Lung (tissue), 12 donors: Measurements from ENCODE around the gene IL3. TPM values are rescaled to one million over a fixed set of nuclear protein-coding genes. Genes with fewer than 3 reads are reported as not detected.
"Not testable (repeated sequence)": the region's sequence is repeated elsewhere in the genome, so short reads cannot be mapped to it uniquely, and the experiment has no call there.

ENCODE experiments used
- ATAC-seq: fragments of 200-7000 bp; cut with Tn5 transposase; one replicate; pipeline ENCODE4 v1.9.1; 2020; ENCODE audit warnings: moderate number of reproducible peaks; ENCODE audit not compliant: insufficient read depth, low FRiP score
- DNase-seq, 3 donors: peaks; one replicate each; pipeline ENCODE4 v3.0.0-alpha.2; 2013 to 2017
- H3K27ac ChIP-seq, 2 donors: one replicate each; pipeline ENCODE4 v1.5.1; 2013; ENCODE audit warnings: mild to moderate bottlenecking in 2 of 2, moderate library complexity in 2 of 2, control low read depth in 1 of 2, inconsistent platforms in 1 of 2, low read depth in 1 of 2, low read length in 1 of 2
- H3K27me3 ChIP-seq, 3 donors: one replicate each; pipeline ENCODE4 v1.5.1; 2013; ENCODE audit warnings: low read length in 2 of 3; ENCODE audit not compliant: control insufficient read depth in 3 of 3, insufficient read depth in 3 of 3
- H3K36me3 ChIP-seq, 4 donors: one replicate each; pipeline ENCODE4 v1.5.1; 2013; ENCODE audit warnings: low read length in 4 of 4, mild to moderate bottlenecking in 1 of 4, moderate library complexity in 1 of 4; ENCODE audit not compliant: control insufficient read depth in 4 of 4, insufficient read depth in 4 of 4
- H3K4me1 ChIP-seq, 5 donors: one replicate each; pipeline ENCODE4 v1.5.1; 2013; ENCODE audit warnings: low read length in 5 of 5, mild to moderate bottlenecking in 2 of 5, moderate library complexity in 1 of 5; ENCODE audit not compliant: control insufficient read depth in 5 of 5, insufficient read depth in 5 of 5
- H3K4me3 ChIP-seq: one replicate; pipeline ENCODE4 v1.5.1; 2013; ENCODE audit warnings: mild to moderate bottlenecking, control low read depth, moderate library complexity
- H3K9ac ChIP-seq, 2 donors: one replicate each; pipeline ENCODE4 v1.5.1; 2013; ENCODE audit warnings: low read length in 2 of 2, control low read depth in 1 of 2; ENCODE audit not compliant: insufficient read depth in 1 of 2
- H3K9me3 ChIP-seq, 4 donors: one replicate each; pipeline ENCODE4 v1.5.1; 2013; ENCODE audit warnings: low read length in 3 of 4, mild to moderate bottlenecking in 1 of 4, moderate library complexity in 1 of 4; ENCODE audit not compliant: control insufficient read depth in 4 of 4, insufficient read depth in 3 of 4
- CTCF ChIP-seq: IDR thresholded peaks from 2 replicates; pipeline ENCODE4 v1.5.1; 2012; ENCODE audit warnings: mild to moderate bottlenecking; ENCODE audit errors: control extremely low read depth, extremely low read depth
- WGBS, 2 donors: extraction: QIAGEN DNeasy Blood & Tissue Kit; methylation state at CpG; one replicate each; pipeline ENCODE4 v1.1.7; 2013; 5-methylcytosine and 5-hydroxymethylcytosine counted together
- polyA plus RNA-seq, 2 donors: library from polyadenylated mRNA; stranded (reverse); fragments of 200-250 nt; gene quantifications; one replicate each; pipeline ENCODE4 v1.2.1, GENCODE V29; 2013
- total RNA-seq, 2 donors: library from RNA; depleted of rRNA in 1 of 2; stranded (reverse); fragments of >200 nt in 1 of 2; gene quantifications; one replicate each; pipeline ENCODE4 v1.2.1, GENCODE V29; 2014 to 2021
- donor health status: control.
- donor health status: control.
- donor health status: Bipolar disorder and iron deficiency.
- donor health status: healthy.
- donor health status: DM: yes; HTN: yes; CAD: no.

Gene IL3
- total and polyA plus RNA-seq, 4 donors: not detected

- DNase-seq (peak in 1 of 3 donors; percentile 18), ATAC-seq (no peak)
- no peak overlapping the region for H3K27ac ChIP-seq
- H3K36me3 ChIP-seq: no peaks in the 10 kb centered on the region
- H3K4me1 ChIP-seq: peaks cover 0 to 15% (median 5%) of the 10 kb centered on the region in 5 donors
- no peak overlapping the region for H3K4me3 ChIP-seq
- H3K9ac ChIP-seq: no peak overlapping the region
- no peaks in the 10 kb centered on the region for H3K9me3 ChIP-seq
- no peak for TF ChIP-seq CTCF
- H3K27me3 ChIP-seq: no peaks in the 10 kb centered on the region
- WGBS, 2 donors: 92 to 95% methylated on average over 3 of the region's 3 CpGs
Observed at GRCh38 chr5:132105688-132106087, 45.2 kb downstream of the IL3 start.

GRCh38 chr5:132108495-132108894 is 48.0 kb downstream of the IL3 start:
- H3K36me3 ChIP-seq, H3K9ac ChIP-seq, H3K9me3 ChIP-seq, H3K27ac ChIP-seq, H3K4me3 ChIP-seq, H3K27me3 ChIP-seq, H3K4me1 ChIP-seq, DNase-seq, ATAC-seq: not testable (repeated sequence)
- WGBS, 2 donors: 95 to 97% methylated on average over 1 of the region's 1 CpG

- not testable (repeated sequence) for DNase-seq, H3K27ac ChIP-seq, H3K4me3 ChIP-seq, H3K4me1 ChIP-seq, H3K36me3 ChIP-seq, ATAC-seq, H3K27me3 ChIP-seq, H3K9ac ChIP-seq, H3K9me3 ChIP-seq
- 95 to 96% methylated on average over 2 to 3 of the region's 4 CpGs for WGBS, 2 donors
Observed at GRCh38 chr5:132108957-132109356, 48.5 kb downstream of the IL3 start.

GRCh38 chr5:132109494-132110053 is 49.1 kb downstream of the IL3 start:
- no peak for TF ChIP-seq CTCF
- Histone ChIP-seq H3K27me3 (no peaks in the 10 kb centered on the region), H3K9me3 (no peaks in the 10 kb centered on the region), H3K4me1 (peaks cover 0 to 2% (median 0%) of the 10 kb centered on the region in 5 donors), H3K9ac (no peak overlapping the region), H3K36me3 (no peaks in the 10 kb centered on the region), H3K4me3 (no peak overlapping the region), H3K27ac (no peak overlapping the region)
- 39 to 50% methylated on average over 3 of the region's 3 CpGs for WGBS, 2 donors
- no peak for DNase-seq
- no peak for ATAC-seq

GRCh38 chr5:132110195-132110594 is 49.7 kb downstream of the IL3 start:
- Histone ChIP-seq H3K36me3 (no peaks in the 10 kb centered on the region), H3K9me3 (no peaks in the 10 kb centered on the region), H3K4me3 (no peak overlapping the region), H3K27ac (no peak overlapping the region), H3K27me3 (no peaks in the 10 kb centered on the region), H3K9ac (no peak overlapping the region), H3K4me1 (no peaks in the 10 kb centered on the region)
- ATAC-seq (no peak), DNase-seq (no peak)
- WGBS, 2 donors: 52 to 74% methylated on average over 3 of the region's 3 CpGs
- no peak for TF ChIP-seq CTCF
